Epithelial cell of esophagus (primary cell): ENCODE results near the gene SMIM14.

Experiments
- DNase-seq: peaks from one replicate; pipeline ENCODE4 v3.0.0; 2010; ENCODE audit warnings: low read depth
- H3K4me3 ChIP-seq: 2 replicates; pipeline ENCODE4 v1.5.1; 2011; ENCODE audit warnings: mild to moderate bottlenecking, low read length, control low read depth
- CTCF ChIP-seq: IDR thresholded peaks from 2 replicates; pipeline ENCODE4 v1.5.1; 2011; ENCODE audit warnings: low read depth, mild to moderate bottlenecking, low read length, control low read depth, inconsistent platforms; ENCODE audit not compliant: insufficient read depth; ENCODE audit errors: missing control alignments

The SMIM14 gene

GRCh38 chr4:39568805-39569204, 69.9 kb downstream of the SMIM14 start:
- TF ChIP-seq CTCF: no peak
- H3K4me3 ChIP-seq: no peak overlapping the region
- DNase-seq: peak; percentile 88

GRCh38 chr4:39565878-39566600, 72.6 kb downstream of the SMIM14 start:
- peak; percentile 95 for DNase-seq
- TF ChIP-seq CTCF: no peak
- no peak overlapping the region for H3K4me3 ChIP-seq

- H3K4me3 ChIP-seq: no peak overlapping the region
- peak; percentile 75 for DNase-seq
- no peak for TF ChIP-seq CTCF
Measured at GRCh38 chr4:39563346-39563847, 75.3 kb downstream of the SMIM14 start.

GRCh38 chr4:39562792-39563191, 75.9 kb downstream of the SMIM14 start:
- no peak for TF ChIP-seq CTCF

GRCh38 chr4:39559626-39560025, 79.0 kb downstream of the SMIM14 start:
- TF ChIP-seq CTCF: no peak
- no peak for DNase-seq
- no peak overlapping the region for H3K4me3 ChIP-seq

More at GRCh38 chr4:39562792-39563191, 75.9 kb downstream of the SMIM14 start:
- no peak for DNase-seq
- H3K4me3 ChIP-seq: no peak overlapping the region

GRCh38 chr4:39555472-39555871, 83.2 kb downstream of the SMIM14 start:
- DNase-seq: no peak
- no peak overlapping the region for H3K4me3 ChIP-seq
- TF ChIP-seq CTCF: no peak
